Measurements from ENCODE around the gene DHDH. TPM values are rescaled to one million over a fixed set of nuclear protein-coding genes. Genes with fewer than 3 reads are reported as not detected.
"Not testable (repeated sequence)": the region's sequence is repeated elsewhere in the genome, so short reads cannot be mapped to it uniquely, and the experiment has no call there.

DHDH gene
- total and polyA plus RNA-seq, 7 donors: 0.14 to 0.21 TPM; not detected in 5

GRCh38 chr19:48900477-48901406, 32.8 kb upstream of the DHDH start:
- intact Hi-C loops (cut with DNase I): no loop called here
- Histone ChIP-seq H3K9me3 (no peaks in the 10 kb centered on the region), H3K27ac (peak overlapping the region; percentile 91), H3K4me3 (peak overlapping the region; percentile 89), H3K4me1 (peaks cover 22% of the 10 kb centered on the region), H3K27me3 (ENCODE audit: insufficient read depth in 3 of 3, low read length in 2 of 3) (peaks cover 0 to under 1% (median 0%) of the 10 kb centered on the region in 3 donors), H3K36me3 (ENCODE audit: insufficient read depth in 1 of 2, low read depth in 1 of 2) (peaks cover 0 to 36% of the 10 kb centered on the region in 2 donors)
- TF ChIP-seq CTCF (IDR thresholded peaks at IDR 0.05): no peak
- ATAC-seq: peak in 3 of 4 donors; percentile 27 to 74 (median 52)
- peak in 1 of 2 donors; percentile 64 for DNase-seq
- WGBS, 3 donors: 5 to 11% (median 7%) methylated on average over 21 to 24 of the region's 24 CpGs

- ATAC-seq; H3K9me3 ChIP-seq; H3K27ac ChIP-seq; intact Hi-C loops (cut with DNase I); H3K27me3 ChIP-seq (ENCODE audit: insufficient read depth in 3 of 3, low read length in 2 of 3); DNase-seq: not testable (repeated sequence)
- Histone ChIP-seq H3K4me1 (peaks cover 22% of the 10 kb centered on the region), H3K4me3 (peak overlapping the region; percentile 6), H3K36me3 (ENCODE audit: insufficient read depth in 1 of 2, low read depth in 1 of 2) (peaks cover 0 to 51% of the 10 kb centered on the region in 2 donors)
- WGBS, 3 donors: 96 to 97% (median 97%) methylated on average over 7 of the region's 7 CpGs
Measured at GRCh38 chr19:48902291-48902690, 31.2 kb upstream of the DHDH start.

GRCh38 chr19:48903788-48904187, 29.7 kb upstream of the DHDH start:
- DNase-seq; ATAC-seq; H3K9me3 ChIP-seq; H3K27me3 ChIP-seq (ENCODE audit: insufficient read depth in 3 of 3, low read length in 2 of 3); H3K4me3 ChIP-seq; H3K27ac ChIP-seq; intact Hi-C loops (cut with DNase I): not testable (repeated sequence)
- Histone ChIP-seq H3K4me1 (peaks cover 22% of the 10 kb centered on the region), H3K36me3 (ENCODE audit: insufficient read depth in 1 of 2, low read depth in 1 of 2) (peaks cover 0 to 60% of the 10 kb centered on the region in 2 donors)

- Histone ChIP-seq H3K27me3 (ENCODE audit: insufficient read depth in 3 of 3, low read length in 2 of 3) (no peaks in the 10 kb centered on the region), H3K4me3 (no peak overlapping the region), H3K36me3 (ENCODE audit: insufficient read depth in 1 of 2, low read depth in 1 of 2) (peaks cover 0 to 77% of the 10 kb centered on the region in 2 donors), H3K27ac (peak overlapping the region; percentile 55), H3K4me1 (peaks cover 26% of the 10 kb centered on the region), H3K9me3 (no peaks in the 10 kb centered on the region)
- no peak for TF ChIP-seq CTCF (IDR thresholded peaks at IDR 0.05)
- DNase-seq: no peak
- intact Hi-C loops (cut with DNase I): loop anchor here in 1 of 2 donors (5.0 kb wide), 1 partner anchor 47 kb away; the partner anchor contains the start of gene BAX
- no peak for ATAC-seq
- WGBS, 3 donors: 76 to 97% (median 81%) methylated on average over 14 of the region's 14 CpGs
Measured at GRCh38 chr19:48905664-48906063, 27.8 kb upstream of the DHDH start.

GRCh38 chr19:48906324-48906723, 27.2 kb upstream of the DHDH start:
- Histone ChIP-seq H3K9me3 (no peaks in the 10 kb centered on the region), H3K27me3 (ENCODE audit: insufficient read depth in 3 of 3, low read length in 2 of 3) (no peaks in the 10 kb centered on the region), H3K36me3 (ENCODE audit: insufficient read depth in 1 of 2, low read depth in 1 of 2) (peaks cover 0 to 82% of the 10 kb centered on the region in 2 donors), H3K27ac (peak overlapping the region; percentile 55), H3K4me1 (peaks cover 25% of the 10 kb centered on the region), H3K4me3 (no peak overlapping the region)
- DNase-seq (no peak), ATAC-seq (no peak)
- no peak for TF ChIP-seq CTCF (IDR thresholded peaks at IDR 0.05)
- WGBS, 3 donors: 73 to 96% (median 81%) methylated on average over 10 of the region's 10 CpGs
- intact Hi-C loops (cut with DNase I): loop anchor here in 1 of 2 donors (5.0 kb wide), 1 partner anchor 46 kb away; the partner anchor contains the start of gene BAX

Measured in psoas muscle (tissue), 8 donors.